MCF 10A (cell line): ENCODE measurements around the gene ZZZ3. TPM values are rescaled to one million over a fixed set of nuclear protein-coding genes. Genes with fewer than 3 reads are reported as not detected.
"Not testable (repeated sequence)": the region's sequence is repeated elsewhere in the genome, so short reads cannot be mapped to it uniquely, and the experiment has no call there.

Source experiments
- BruUV-seq: library from RNA; stranded (reverse); fragments of 400-500 nt; replicated peaks from 2 replicates; lab custom pipeline; 2021; lab: Mats Ljungman, UMichigan
- CTCF ChIA-PET: fragments of 300-600 bp; sonication (Branson Sonifier 250); formaldehyde crosslinking; extraction: SDS; loops from one replicate; lab custom pipeline; 2021; ENCODE audit warnings: antibody characterized with exemption, inconsistent platforms; lab: Yijun Ruan, JAX
- POLR2A ChIA-PET: fragments of 300-600, 350-650 bp; sonication (Branson Sonifier 250); formaldehyde crosslinking; extraction: SDS; loops from one replicate; lab custom pipeline; 2020; ENCODE audit warnings: antibody characterized with exemption, inconsistent platforms; lab: Yijun Ruan, JAX
- DNase-seq: peaks from one replicate; pipeline ENCODE4 v3.0.0-alpha.2; 2018; ENCODE audit not compliant: unreplicated experiment
- H3K27ac Mint-ChIP-seq: one replicate; pipeline ENCODE4 v1.8.0; 2022; ENCODE audit warnings: mild to moderate bottlenecking, low read depth, mixed read lengths; ENCODE audit not compliant: unreplicated experiment
- H3K27me3 Mint-ChIP-seq: one replicate; pipeline ENCODE4 v1.8.0; 2022; ENCODE audit warnings: mixed read lengths; ENCODE audit not compliant: insufficient read depth, unreplicated experiment
- H3K36me3 Mint-ChIP-seq: one replicate; pipeline ENCODE4 v1.8.0; 2022; ENCODE audit warnings: mild to moderate bottlenecking, moderate library complexity, mixed read lengths; ENCODE audit not compliant: insufficient read depth, unreplicated experiment
- H3K4me1 Mint-ChIP-seq: one replicate; pipeline ENCODE4 v1.8.0; 2022; ENCODE audit warnings: mixed read lengths; ENCODE audit not compliant: insufficient read depth, unreplicated experiment
- H3K4me3 Mint-ChIP-seq: one replicate; pipeline ENCODE4 v1.8.0; 2022; ENCODE audit warnings: mild to moderate bottlenecking, moderate library complexity, mixed read lengths; ENCODE audit not compliant: unreplicated experiment
- H3K9me3 Mint-ChIP-seq: one replicate; pipeline ENCODE4 v1.8.0; 2022; ENCODE audit warnings: mixed read lengths; ENCODE audit not compliant: unreplicated experiment
- CTCF ChIP-seq: fragments of 200-600 bp; IDR thresholded peaks from one replicate; pipeline ENCODE4 v1.8.0; 2022; ENCODE audit warnings: antibody characterized with exemption, mild to moderate bottlenecking; ENCODE audit not compliant: unreplicated experiment
- intact Hi-C: fragments of 100-400 bp; cut with micrococcal nuclease; formaldehyde crosslinking; loops from 2 replicates; pipeline ENCODE4 v1.14.1; 2022
- total RNA-seq: library from RNA; stranded (reverse); gene quantifications from 2 replicates; pipeline ENCODE4 v1.2.3, GENCODE V29; 2022

Gene ZZZ3
- total RNA-seq, 1 experiment from 2014 or later: 83.9 TPM

- intact Hi-C loops: loop anchor here (1.0 to 2.0 kb wide), 7 partner anchors 143 to 1529 kb away; partner anchors contain the start of gene PIGK
- peak overlapping the region; percentile 99 for H3K27ac Mint-ChIP-seq
- H3K36me3 Mint-ChIP-seq: peaks cover 13% of the 10 kb centered on the region
- H3K9me3 Mint-ChIP-seq: no peaks in the 10 kb centered on the region
- H3K4me3 Mint-ChIP-seq: peak overlapping the region; percentile 89
- H3K27me3 Mint-ChIP-seq: no peaks in the 10 kb centered on the region
- BruUV-seq: TSS peak; percentile 59
- ChIA-PET POLR2A (interaction anchor here (0.5 to 5.8 kb wide), 23 partner anchors 10 to 1866 kb away, joined by 3 to 66 read pairs (median 4); partner anchors contain the start of genes DNAJB4 and MIGA1), CTCF (interaction anchor here (0.5 to 1.7 kb wide), 16 partner anchors 10 to 1775 kb away, joined by 3 to 9 read pairs (median 3); no protein-coding TSS in a partner anchor)
- peaks cover 28% of the 10 kb centered on the region for H3K4me1 Mint-ChIP-seq
- DNase-seq: peak; percentile 89
- peak; percentile 94 for TF ChIP-seq CTCF
Measured at GRCh38 chr1:77683160-77684148, 996 bp upstream of the ZZZ3 start.

- ChIA-PET POLR2A (interaction anchor here (0.6 to 5.8 kb wide), 7 partner anchors 12 to 325 kb away, joined by 3 to 66 read pairs (median 4); partner anchors contain the start of genes DNAJB4 and FUBP1), CTCF (interaction anchor here (1.2 to 1.4 kb wide), 2 partner anchors 19 to 21 kb away, joined by 5 to 10 read pairs; no protein-coding TSS in a partner anchor)
- no peak for TF ChIP-seq CTCF
- Mint-ChIP-seq H3K4me3 (peak overlapping the region; percentile 58), H3K27ac (peak overlapping the region; percentile 99), H3K4me1 (peaks cover 22% of the 10 kb centered on the region), H3K36me3 (peaks cover 20% of the 10 kb centered on the region), H3K27me3 (no peaks in the 10 kb centered on the region), H3K9me3 (no peaks in the 10 kb centered on the region)
- no TSS peak for BruUV-seq
- DNase-seq: peak; percentile 6
- intact Hi-C loops: no loop called here
Measured at GRCh38 chr1:77680173-77680572, 2.3 kb downstream of the ZZZ3 start.

DNA sequence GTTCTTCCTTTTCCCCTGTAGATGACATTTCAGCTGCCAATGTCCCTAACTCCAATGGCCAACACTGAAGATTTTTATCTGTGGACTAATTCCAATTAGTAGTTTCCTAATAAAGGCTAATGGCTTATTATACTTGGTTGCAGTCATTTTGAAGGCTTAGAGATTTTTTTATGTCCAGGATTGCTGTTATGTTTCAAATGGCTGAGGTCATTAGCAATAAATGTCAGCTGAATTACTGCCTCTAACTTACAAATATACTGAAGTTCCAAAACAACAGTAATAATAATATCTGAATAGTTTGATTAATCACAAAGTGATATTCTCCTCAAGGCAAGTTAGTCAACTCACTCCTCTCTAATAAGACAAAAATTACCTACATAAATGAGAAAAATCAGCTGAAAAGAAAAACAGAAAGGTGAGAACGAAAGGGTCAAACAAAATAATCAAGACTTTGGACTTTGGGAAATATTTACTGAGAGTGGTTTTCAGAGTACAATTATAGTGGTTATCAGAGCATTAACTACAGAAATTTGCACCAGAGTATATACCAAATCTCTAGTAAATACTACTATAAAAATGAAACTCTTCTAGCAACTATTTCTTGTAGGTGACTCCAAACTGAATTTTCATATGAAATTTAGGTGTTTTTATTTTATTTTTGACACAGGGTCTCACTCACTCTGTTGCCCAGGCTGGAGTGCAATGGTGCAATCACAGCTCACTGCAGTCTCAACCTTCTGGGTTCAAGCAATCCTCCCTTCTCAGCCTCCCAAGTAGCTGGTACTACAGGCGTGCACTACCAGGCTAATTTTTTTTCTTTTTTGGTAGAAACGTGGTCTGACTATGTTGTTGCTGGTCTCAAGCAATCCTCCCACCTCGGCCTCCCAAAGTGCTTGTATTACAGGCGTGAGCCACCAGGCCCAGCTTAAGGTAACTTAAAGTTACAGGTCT, 3.5 kb downstream of the ZZZ3 start:
- TF ChIP-seq CTCF: no peak
- no peaks in the 10 kb centered on the region for H3K9me3 Mint-ChIP-seq
- ChIA-PET CTCF (interaction anchor here (1.4 kb wide), 1 partner anchor 18 kb away, joined by 10 read pairs; no protein-coding TSS in a partner anchor), POLR2A (interaction anchor here (1.1 to 5.8 kb wide), 4 partner anchors 10 to 1892 kb away, joined by 3 to 66 read pairs (median 6); partner anchors contain the start of genes FUBP1 and RABGGTB)
- DNase-seq: no peak
- no peak overlapping the region for H3K27ac Mint-ChIP-seq
- no peak overlapping the region for H3K4me3 Mint-ChIP-seq
- no TSS peak for BruUV-seq
- intact Hi-C loops: no loop called here
- H3K36me3 Mint-ChIP-seq: peaks cover 28% of the 10 kb centered on the region
- H3K4me1 Mint-ChIP-seq: peaks cover 19% of the 10 kb centered on the region
- H3K27me3 Mint-ChIP-seq: no peaks in the 10 kb centered on the region

GRCh38 chr1:77674807-77675206, 7.7 kb downstream of the ZZZ3 start:
- H3K27ac Mint-ChIP-seq: peak overlapping the region; percentile 49
- peaks cover 22% of the 10 kb centered on the region for H3K4me1 Mint-ChIP-seq
- intact Hi-C loops, POLR2A ChIA-PET, BruUV-seq, H3K4me3 Mint-ChIP-seq, CTCF ChIA-PET, H3K9me3 Mint-ChIP-seq, DNase-seq, H3K27me3 Mint-ChIP-seq: not testable (repeated sequence)
- H3K36me3 Mint-ChIP-seq: peaks cover 23% of the 10 kb centered on the region
